ENCODE results near the gene APOH. TPM values are rescaled to one million over a fixed set of nuclear protein-coding genes. Genes with fewer than 3 reads are reported as not detected.

Gene APOH
- total and polyA plus RNA-seq, 9 of the 15 experiments (the other 6 are each of a cell fraction or from before 2014, with no cell fraction given): 1.1 TPM; not detected in 8

GRCh38 chr17:66262767-66263166, 33.6 kb upstream of the APOH start (continued):
- TF ChIP-seq MEIS2 (IDR thresholded peaks at IDR 0.05; ENCODE audit: partially characterized antibody): no peak
- TF ChIP-seq JUND (IDR thresholded peaks at IDR 0.05; ENCODE audit: borderline replicate concordance, low read depth, low read length): no peak
- TF ChIP-seq JUND (tag; IDR thresholded peaks at IDR 0.05; ENCODE audit: borderline replicate concordance, low read depth, low read length): no peak
- no peak for TF ChIP-seq RNF2 (IDR thresholded peaks at IDR 0.05)

GRCh38 chr17:66260688-66261087, 31.5 kb upstream of the APOH start:
- Histone ChIP-seq H4K20me1 (replicated peaks; ENCODE audit: control insufficient read depth, insufficient read depth, low read length) (no peaks in the 10 kb centered on the region), H3K79me2 (ENCODE audit: control insufficient read depth, insufficient read depth, low read length) (no peaks in the 10 kb centered on the region), H3K9ac (ENCODE audit: insufficient read depth in 1 of 2, low read depth in 2 of 2, low read length in 2 of 2) (no peak overlapping the region), H3K27me3 (ENCODE audit: control insufficient read depth in 2 of 2, insufficient read depth in 2 of 2, low read length in 2 of 2) (peaks cover 0 to 8% of the 10 kb centered on the region in 2 experiments; a peak in 3 of 5 replicates), H2AFZ (ENCODE audit: low read depth, low read length) (no peak overlapping the region), H3K9me1 (ENCODE audit: control insufficient read depth, insufficient read depth, low read length) (no peaks in the 10 kb centered on the region), H3K9me3 (replicated peaks; ENCODE audit: control insufficient read depth, insufficient read depth, low read depth, low read length) (no peaks in the 10 kb centered on the region; the same call in 1 of the 2 replicates), H3K4me1 (replicated peaks in 1 of 2; ENCODE audit: control insufficient read depth in 2 of 2, insufficient read depth in 2 of 2, low read length in 2 of 2) (no peaks in the 10 kb centered on the region), H3K4me3 (no peak overlapping the region), H3K4me2 (ENCODE audit: insufficient read depth, low read length) (no peak overlapping the region), H3K36me3 (ENCODE audit: control insufficient read depth, insufficient read depth, low read length) (no peaks in the 10 kb centered on the region), H3K27ac (ENCODE audit: extremely low read depth, low read depth, low read length) (no peak overlapping the region)
- ATAC-seq (no peak), FAIRE-seq (no peak), DNase-seq (ENCODE audit: extremely low read depth in 1 of 4, low spot score in 3 of 4) (no peak)
- intact Hi-C loops (cut with micrococcal nuclease) (no loop called here), in situ Hi-C loops (cut with MboI) (no loop called here)
- POLR2A ChIA-PET: interaction anchor here (0.6 to 1.8 kb wide), 3 partner anchors 10 to 20 kb away, joined by 3 to 5 read pairs (median 3); no protein-coding TSS in a partner anchor
- CTCF ChIA-PET (ENCODE audit: low intra/inter-chr PET ratio): no interaction called here
- 33% methylated on average over 1 of the region's 1 CpG for WGBS (ENCODE audit: insufficient coverage, low coverage, missing lambda C conversion rate)
- no TSS peak for BruUV-seq (replicated peaks)
- TF ChIP-seq FOXJ3 (CRISPR knock-in tag; IDR thresholded peaks at IDR 0.05): no peak
- TF ChIP-seq, protein P1, sequence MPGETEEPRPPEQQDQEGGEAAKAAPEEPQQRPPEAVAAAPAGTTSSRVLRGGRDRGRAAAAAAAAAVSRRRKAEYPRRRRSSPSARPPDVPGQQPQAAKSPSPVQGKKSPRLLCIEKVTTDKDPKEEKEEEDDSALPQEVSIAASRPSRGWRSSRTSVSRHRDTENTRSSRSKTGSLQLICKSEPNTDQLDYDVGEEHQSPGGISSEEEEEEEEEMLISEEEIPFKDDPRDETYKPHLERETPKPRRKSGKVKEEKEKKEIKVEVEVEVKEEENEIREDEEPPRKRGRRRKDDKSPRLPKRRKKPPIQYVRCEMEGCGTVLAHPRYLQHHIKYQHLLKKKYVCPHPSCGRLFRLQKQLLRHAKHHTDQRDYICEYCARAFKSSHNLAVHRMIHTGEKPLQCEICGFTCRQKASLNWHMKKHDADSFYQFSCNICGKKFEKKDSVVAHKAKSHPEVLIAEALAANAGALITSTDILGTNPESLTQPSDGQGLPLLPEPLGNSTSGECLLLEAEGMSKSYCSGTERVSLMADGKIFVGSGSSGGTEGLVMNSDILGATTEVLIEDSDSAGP (CRISPR knock-in tag; IDR thresholded peaks at IDR 0.05): no peak
- no peak for TF ChIP-seq ZNF274 (IDR thresholded peaks at IDR 0.05; ENCODE audit: borderline replicate concordance, low read depth, low read length)
- TF ChIP-seq, protein P2, sequence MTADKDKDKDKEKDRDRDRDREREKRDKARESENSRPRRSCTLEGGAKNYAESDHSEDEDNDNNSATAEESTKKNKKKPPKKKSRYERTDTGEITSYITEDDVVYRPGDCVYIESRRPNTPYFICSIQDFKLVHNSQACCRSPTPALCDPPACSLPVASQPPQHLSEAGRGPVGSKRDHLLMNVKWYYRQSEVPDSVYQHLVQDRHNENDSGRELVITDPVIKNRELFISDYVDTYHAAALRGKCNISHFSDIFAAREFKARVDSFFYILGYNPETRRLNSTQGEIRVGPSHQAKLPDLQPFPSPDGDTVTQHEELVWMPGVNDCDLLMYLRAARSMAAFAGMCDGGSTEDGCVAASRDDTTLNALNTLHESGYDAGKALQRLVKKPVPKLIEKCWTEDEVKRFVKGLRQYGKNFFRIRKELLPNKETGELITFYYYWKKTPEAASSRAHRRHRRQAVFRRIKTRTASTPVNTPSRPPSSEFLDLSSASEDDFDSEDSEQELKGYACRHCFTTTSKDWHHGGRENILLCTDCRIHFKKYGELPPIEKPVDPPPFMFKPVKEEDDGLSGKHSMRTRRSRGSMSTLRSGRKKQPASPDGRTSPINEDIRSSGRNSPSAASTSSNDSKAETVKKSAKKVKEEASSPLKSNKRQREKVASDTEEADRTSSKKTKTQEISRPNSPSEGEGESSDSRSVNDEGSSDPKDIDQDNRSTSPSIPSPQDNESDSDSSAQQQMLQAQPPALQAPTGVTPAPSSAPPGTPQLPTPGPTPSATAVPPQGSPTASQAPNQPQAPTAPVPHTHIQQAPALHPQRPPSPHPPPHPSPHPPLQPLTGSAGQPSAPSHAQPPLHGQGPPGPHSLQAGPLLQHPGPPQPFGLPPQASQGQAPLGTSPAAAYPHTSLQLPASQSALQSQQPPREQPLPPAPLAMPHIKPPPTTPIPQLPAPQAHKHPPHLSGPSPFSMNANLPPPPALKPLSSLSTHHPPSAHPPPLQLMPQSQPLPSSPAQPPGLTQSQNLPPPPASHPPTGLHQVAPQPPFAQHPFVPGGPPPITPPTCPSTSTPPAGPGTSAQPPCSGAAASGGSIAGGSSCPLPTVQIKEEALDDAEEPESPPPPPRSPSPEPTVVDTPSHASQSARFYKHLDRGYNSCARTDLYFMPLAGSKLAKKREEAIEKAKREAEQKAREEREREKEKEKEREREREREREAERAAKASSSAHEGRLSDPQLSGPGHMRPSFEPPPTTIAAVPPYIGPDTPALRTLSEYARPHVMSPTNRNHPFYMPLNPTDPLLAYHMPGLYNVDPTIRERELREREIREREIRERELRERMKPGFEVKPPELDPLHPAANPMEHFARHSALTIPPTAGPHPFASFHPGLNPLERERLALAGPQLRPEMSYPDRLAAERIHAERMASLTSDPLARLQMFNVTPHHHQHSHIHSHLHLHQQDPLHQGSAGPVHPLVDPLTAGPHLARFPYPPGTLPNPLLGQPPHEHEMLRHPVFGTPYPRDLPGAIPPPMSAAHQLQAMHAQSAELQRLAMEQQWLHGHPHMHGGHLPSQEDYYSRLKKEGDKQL (CRISPR knock-in tag; IDR thresholded peaks at IDR 0.05; ENCODE audit: borderline replicate concordance): no peak
- TF ChIP-seq, protein P3, sequence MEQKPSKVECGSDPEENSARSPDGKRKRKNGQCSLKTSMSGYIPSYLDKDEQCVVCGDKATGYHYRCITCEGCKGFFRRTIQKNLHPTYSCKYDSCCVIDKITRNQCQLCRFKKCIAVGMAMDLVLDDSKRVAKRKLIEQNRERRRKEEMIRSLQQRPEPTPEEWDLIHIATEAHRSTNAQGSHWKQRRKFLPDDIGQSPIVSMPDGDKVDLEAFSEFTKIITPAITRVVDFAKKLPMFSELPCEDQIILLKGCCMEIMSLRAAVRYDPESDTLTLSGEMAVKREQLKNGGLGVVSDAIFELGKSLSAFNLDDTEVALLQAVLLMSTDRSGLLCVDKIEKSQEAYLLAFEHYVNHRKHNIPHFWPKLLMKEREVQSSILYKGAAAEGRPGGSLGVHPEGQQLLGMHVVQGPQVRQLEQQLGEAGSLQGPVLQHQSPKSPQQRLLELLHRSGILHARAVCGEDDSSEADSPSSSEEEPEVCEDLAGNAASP (IDR thresholded peaks at IDR 0.05): no peak
- no peak for TF ChIP-seq ZBTB33 (CRISPR knock-in tag; IDR thresholded peaks at IDR 0.05)

Measured in K562 (cell line).